UCSD-AML1 (cell line): ENCODE data around the gene ZNF385C.

Experiments used
- DNase-seq: peaks from one replicate; lab custom pipeline; 2025; ENCODE audit not compliant: unreplicated experiment; lab: John Stamatoyannopoulos, UW

ZNF385C gene

DNA sequence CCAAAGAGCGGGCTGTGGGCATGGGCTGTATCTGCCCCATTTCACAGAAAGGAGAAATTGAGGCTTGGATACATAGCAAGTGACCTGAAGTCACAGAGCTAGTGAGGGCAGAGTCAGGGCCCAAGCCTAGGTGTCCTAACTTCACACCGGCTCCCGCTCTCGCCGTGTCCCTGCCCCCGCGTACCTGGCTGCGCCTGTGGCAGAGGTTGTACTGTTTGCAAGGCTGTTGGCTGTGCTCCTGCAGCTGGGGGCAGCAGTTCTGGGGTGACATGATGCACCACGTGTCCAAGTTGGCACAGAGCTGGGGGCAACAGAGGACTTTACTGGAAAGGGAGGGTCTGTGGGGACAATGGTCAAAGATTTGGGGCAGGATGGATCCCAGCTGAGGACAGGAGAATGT, 10.8 kb upstream of the ZNF385C start:
- no peak for DNase-seq

DNA sequence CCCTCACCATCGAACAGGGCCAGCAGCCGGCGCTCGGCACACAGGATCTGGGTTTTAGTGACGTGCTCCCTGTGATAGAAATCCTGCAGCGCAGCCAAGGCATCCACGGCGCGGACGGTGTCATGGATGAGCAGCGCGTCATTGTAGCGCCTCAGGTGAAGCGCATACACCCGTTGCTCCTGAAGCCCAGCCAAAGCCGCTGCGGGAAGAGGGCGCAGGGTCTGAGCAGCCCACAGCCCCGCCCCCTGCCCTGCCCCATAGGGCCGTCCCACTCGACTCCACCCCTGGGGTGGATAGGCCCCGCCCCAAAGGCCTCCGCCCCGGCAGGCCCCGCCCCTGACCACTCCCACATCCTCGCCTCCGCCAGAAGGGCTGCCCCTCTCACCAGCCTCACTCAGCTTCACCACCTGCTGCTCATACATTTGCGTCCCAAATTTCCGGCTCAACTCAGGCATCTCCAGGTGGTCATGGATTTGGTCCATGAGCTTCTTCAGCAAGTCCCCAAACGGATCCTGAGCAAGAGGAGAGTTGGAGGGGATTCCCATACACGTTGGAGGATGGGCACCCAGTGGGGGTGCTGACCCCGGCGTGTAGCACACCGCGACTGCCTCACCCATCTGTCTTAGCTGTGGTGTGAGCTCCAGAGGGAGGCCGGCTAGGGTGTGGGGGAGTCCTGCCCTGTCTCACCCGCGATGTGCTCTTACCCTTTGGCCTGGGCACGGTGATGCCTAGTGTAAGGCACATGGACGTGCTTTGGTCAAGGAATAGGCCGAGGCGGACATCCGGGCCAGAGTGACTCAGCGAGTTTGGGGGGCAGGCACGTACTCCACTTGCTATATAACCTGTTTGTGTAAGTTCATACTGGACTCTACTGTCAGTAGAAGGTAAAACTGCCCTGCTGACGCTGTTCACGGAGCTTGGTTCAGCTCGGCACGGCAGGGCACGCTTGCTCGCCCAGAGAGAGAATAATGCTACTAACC, 9.6 kb upstream of the ZNF385C start:
- DNase-seq, result peak; percentile 60

DNA sequence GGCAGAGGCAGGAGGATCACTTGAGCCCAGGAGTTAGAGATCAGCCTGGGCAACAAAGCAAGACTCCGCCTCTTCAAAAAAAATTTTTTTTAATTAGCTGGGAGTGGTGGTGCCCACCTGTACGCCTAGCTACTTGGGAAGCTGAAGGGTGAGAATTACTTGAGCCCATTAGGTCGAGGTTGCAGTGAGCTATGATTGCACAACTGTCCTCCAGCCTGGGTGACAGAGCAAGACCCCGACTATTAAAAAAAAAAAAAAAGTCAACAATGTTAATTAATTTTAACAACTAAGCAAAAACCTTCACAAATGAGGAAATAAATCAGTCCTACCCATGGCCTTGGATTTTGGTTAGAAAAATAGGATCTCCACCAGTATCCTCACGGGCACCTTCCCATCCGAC, 8.9 kb upstream of the ZNF385C start:
- DNase-seq, result no peak

DNA sequence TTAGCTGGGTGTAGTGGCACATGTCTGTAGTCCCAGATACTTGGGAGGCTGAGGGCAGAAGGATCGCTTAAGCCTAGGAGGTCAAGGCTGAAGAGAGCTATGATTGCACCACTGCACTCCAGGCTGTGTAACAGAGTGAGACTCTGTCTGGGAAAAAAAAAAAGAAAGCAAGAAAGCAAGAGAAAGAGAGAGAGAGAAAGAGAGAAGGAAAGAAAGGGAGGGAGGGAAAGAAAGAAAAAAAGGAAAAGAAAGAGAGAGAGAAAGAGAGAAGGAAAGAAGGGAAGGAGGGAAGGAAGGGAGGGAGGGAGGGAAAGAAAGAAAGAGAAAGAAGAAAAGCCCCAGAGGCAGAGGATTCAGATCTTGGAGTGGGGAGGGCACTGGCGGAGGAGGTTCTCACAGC, 7.7 kb upstream of the ZNF385C start:
- DNase-seq, result no peak

DNA sequence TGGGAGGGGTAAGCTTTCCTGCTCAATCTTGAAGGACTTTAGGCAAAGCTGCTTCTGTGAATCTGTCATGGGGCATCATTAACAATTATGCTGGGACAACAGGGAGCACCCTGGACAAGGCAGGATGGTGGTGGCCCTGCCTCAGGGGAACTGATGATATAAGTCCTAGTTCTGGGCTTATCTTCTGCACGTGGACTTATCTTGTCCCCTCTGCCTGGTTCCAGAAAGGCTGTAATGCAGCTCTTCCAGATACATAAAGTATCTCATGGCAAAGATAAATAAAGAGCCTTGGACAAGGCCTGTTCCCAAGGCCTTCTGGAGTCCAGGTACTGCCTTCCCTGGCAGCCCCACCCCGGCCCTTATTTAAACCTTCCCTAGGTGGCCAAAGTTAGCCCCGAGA, 6.0 kb upstream of the ZNF385C start:
- DNase-seq, result no peak

DNA sequence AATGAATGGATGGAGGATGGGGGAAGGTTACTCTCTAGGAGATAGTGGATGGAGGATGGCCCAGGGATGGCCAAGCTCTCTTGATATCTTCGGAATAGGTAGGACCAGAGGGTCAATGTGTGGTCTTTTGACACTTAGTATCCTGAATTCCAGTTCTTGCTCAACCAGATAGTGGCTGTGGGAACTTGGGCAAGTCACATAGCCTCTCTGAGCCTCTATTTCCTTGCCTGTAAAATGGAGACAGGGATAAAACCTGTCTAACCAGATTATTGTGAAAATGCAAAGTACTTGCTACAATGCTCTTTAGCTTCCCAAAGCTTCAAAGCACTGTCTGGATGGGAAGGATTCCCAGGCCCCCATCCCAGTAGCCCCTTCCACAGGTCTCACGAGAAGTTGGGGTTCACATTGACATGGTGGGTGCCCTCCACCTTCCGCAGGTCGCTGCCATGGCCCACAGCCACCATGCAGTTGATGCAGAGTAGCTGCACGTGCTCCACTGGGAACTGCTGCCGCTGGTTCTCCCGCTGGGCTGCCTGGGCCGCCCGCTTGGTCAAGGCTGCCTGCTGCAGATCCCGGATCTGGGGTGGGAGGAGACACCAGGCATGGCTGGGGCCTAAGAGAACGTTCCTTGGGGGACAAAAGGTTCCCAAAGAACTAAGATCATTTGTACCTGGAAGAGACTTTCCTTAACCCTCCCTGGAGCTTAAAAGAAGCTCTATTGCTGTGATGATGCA, 5.1 kb upstream of the ZNF385C start:
- DNase-seq, result no peak

DNA sequence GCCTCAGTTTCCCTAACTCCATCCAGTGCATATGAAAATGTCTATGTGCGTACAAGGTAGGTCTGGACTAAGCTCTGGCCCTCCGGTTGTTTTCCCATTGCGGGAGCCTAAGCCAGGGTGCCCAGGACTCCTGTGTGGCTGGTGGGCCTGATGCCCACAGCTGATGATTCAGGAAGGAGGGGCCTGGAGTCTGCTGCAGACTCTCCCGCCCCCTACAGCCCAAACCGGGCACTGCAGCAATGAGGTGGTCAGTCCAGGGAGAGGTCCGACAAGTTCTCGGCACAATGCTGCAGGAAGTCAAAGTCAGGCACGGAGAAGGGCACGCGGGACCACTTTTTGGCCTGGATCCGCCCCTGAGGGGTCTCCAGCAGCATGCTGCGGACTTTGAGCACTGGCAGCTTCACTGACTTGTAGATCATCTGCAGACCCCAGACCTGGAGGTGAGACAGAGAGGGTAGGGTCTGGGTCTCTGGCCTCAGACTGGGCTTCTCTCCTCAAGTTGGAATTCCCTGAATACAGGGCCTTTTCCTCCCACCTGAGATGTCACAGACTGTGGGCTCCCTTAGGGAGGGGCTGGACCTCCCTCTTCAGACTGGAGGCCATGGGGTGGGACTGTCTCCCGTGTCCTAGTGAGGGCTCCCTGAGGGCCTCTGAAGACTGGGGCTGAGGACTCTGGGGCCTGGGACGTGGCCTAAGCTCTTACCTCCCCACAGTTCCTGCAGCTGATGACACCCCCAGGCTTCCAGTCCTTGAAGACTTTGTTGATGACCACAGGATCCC, 3.4 kb upstream of the ZNF385C start:
- DNase-seq, result peak; percentile 79

DNA sequence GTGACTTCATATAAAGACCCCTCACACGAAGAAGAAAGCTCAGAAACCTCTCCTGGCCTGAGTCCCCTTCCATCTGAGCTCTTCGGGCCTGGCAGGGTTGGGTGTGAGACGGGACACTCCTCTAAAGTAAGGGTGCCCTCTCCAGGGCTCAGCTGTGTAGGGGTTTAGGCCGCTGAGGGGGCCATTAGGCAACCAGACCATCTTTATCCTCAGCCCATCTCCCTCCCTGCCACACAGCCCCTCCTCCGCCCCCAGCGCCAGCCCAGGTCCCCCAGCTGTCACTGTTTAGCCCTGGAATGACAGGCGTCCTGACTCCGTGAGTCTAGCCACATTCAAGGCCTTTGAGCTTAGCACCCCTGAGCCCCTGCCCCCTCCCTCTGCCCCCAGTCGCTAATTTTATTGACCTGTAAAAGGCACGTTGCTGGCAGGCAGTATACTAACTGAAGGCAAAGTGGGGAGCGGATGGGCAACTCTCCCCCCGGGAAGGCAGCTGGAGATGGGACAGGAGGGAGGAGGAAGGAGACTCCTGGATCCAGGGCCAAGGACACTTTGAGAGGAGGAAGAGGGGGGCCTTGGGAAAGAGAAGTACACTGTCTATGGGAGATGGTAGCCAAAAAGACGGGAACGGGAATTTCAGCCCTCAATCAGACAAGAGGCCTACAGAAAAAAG, 592 bp upstream of the ZNF385C start:
- DNase-seq, result no peak

DNA sequence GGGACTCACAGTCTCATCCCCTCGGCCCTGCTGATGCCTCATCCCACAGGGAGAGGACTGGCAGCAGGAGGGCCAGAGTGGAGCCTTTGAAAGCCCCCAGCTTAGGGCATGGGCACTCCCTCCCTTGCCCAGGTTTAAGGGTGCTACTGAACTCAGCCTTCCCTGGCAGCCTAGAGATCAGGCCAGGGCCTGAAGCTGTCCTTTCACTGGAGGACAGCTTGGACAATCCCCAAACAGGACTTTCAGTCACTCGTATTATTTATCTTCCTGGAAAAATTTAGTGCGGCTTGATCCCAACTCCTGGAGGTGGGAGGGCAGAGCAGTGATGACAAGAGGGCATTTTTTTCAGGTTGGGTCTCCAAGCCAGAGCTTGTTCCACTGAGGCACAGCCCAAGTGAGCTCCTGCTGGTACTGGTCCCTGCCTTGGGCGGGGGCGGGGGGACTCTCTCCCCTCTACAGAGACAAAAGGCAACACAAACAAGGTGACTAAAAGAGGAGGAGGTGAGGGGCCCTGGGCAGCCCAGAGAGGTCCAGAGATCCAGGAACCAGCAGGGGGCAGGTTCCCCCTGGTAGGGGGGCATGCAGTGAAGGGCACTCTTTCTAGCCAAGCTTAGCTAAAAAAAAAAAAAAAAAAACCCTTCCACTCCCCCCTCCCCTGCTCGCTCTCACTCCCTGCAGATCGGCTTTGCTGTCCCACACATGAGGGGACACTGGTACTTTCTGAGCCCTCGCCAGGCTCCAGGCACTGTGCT, 1.7 kb downstream of the ZNF385C start:
- no peak for DNase-seq

DNA sequence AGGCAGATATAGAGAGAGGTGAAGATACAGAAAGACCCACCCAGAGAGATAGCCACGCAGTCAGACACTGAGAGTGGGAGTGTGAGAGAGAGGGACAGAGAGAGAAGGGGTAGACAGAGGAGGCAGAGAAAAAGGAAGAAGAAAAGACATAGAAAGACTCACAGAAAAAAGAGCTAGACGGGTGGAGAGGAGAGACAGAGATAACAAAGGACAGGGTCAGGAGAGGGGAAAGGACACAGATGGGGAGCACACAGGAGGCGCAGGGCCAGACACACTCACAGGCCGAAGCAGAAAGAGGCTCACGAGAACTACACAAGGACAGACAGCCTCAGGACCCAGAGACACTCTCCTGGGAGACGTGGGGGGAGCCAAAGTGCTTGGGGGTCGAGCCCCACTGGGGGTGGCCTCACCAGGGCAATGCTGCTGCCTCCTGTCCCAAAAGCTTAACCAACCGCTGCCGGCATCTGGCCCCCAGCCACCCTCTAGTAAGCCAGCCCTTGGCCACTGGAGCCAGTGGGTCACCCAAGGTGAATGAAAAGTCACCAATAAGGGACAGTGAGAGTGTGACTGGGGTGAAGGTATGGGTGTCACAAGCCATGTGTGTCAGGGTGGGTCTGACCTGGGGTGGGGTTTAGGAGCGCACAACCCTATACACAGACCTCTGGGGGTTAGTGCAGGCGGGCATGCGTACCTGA, 3.8 kb downstream of the ZNF385C start:
- DNase-seq, result no peak

DNA sequence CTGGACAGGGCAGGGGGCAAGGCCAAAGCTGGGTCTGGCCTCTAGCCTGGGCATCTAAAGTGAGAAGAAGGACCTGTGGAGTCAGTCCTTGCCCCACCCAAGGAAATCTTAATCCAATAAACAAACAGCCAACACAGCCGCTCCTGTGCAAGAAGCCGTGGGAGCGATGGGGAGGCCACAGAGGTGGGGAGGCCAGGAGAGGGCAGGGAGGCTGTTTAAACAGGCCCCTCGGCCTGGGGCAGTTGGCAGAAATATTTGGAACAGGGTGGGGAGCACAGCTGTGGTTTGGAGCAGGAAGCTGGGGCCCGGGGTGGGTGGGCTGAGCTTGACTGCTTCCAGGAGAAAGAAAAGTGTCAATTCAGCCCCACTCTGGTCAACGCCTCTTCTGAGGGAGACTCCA, 5.3 kb downstream of the ZNF385C start:
- DNase-seq, result no peak

DNA sequence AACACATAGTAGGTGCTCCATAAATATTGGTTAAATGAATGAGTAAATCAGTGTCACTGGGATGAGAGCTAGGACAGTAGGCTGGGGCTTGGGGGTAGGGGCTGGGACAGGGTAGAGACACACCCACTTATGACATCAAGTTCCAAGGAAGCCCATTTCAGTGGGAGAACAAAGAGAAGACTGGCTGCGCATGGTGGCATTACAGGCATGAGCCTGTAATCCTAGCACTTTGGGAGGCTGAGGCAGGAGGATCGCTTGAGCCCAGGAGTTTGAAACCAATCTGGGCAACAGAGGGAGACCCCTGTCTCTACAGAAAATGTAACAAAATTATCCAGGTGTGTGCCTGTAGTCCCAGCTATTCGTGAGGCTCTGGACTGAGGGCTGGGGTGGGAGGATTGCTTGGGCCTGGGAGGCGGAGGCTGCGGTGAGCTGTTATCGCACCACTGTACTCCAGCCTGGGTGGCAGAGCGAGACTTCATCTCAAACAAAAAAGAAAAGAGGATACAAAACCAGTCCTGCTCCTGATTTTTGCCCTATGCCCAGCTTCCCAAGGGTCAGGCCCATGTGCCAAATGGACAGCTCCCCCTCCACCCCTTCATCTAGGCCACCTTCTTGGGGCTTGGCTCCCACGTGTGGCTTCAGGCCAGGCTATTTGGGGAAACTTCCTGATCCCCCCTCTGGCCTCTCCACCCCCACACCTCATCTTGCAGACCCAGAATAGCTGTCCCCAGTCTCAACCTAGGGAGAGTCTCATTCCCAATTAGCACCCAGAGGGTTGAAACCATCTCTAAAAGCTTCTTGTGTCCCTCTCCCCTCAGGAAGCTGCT, 7.1 kb downstream of the ZNF385C start:
- no peak for DNase-seq

DNA sequence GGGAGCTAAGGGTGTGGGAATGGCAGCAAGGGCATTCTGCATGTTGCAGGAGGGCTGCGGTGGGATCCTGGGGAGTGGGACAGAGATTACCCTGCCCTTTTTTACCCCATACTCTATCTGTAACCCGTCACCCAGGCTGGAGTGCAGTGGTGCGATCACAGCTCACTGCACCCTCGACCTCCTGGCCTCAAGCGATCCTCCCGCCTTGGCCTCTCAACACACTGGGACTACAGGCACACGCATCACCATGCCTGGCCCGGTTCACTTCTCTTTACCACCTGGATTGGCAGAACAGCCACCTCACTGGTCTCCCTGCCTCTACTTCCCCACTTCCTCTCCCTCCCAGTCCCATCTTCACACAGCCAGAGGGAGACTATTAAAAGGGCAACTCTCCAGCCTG, 9.5 kb downstream of the ZNF385C start:
- no peak for DNase-seq

DNA sequence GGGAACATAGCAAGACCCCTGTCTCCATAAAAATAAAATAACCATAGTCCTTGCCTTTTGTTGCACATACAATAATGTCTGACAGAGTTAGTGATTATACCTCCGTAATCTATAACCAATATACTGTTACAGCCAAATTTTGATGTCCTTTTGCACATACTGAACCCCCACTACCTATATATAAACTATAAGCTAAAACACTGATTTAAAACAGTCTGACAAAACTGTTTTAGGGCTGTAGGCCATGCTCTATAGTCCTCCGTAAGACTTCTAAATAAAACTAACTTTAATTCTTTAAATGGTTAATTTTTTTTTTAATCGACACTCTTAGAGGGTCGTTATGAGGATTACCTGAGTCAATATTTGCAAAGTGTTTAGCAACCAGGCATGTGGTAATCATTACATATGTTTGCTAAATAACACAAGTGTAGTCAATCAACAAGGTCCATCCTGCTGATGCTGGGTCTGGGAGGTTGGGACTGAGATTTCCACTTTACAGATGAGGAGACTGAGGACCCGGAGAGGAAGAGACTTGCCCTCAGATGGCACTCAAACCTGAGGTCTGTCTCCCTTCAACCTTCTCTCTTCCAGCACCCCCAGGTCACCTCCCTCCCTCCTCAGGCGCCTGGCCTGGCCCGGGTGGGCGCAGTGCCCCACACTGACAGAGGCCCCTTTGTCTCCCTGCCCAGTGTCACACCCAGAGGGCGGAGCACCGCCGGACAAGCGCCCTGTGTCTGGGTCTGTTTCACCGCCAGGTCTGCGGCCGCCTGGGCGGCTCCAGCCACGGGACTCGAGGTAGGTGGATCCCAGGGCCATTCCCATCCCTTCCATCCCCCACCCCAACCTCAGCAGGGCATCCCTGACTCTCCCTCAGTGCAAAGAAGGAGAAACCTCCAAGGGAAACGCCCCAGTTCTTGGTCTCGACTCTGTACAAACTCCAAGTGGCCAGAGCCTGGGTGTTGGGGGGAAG, 10.3 kb downstream of the ZNF385C start:
- no peak for DNase-seq

DNA sequence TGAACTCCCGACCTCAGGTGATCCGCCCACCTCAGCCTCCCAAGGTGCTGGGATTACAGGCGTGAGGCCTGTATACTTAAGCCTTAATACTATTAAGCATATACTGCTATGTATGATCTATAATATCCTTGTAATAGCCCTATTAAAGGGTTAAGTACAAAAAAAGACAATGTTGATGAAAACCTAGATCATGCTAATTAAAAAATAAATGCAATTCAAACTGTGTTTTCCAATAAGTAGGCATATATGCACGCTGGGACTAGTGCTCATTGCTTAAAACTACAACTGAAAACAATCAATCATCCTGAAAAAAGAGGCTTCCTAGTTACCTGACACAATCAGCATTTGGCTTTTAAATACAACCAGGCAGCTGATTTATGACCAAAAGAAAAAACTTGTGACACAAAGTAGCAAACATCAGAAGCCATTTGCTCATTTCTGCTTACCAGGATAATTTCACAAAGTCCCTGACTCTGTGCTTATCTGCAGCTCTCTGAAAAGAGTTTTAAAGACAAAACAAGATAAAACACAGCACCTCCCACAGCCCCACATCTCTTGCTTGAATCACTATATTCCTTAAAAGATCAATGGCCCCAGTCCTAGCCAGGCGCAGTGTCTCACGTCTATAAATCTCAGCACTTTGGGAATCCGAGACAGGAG, 11.1 kb downstream of the ZNF385C start:
- no peak for DNase-seq

DNA sequence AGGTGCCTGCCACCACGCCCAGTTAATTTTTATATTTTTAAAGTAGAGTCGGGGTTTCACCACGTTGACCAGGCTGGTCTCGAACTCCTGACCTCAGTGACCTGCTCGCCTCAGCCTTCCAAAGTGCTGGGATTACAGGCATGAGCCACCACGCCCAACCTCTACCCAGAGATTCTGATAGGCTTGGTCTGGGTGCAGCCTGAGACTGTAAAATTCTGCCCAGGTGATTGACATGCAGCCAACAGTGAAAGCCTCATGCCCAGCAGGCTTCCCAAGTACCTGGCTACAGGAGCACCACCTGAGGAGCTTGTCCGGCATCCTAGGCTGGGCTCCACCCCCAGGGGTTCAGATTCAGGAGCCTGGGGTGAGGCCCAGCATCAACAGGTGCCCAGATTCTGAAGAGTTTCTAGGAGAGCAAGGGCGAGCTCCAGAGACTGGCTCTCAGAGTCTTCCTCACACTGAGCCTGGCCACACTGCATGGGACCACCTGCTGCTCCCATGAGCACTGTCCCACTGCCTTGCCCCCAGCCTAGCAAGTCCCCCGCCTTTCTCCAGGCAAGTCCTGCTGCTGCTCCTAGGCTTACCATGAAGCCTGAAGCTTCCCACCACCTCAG, 16.6 kb downstream of the ZNF385C start:
- no peak for DNase-seq

DNA sequence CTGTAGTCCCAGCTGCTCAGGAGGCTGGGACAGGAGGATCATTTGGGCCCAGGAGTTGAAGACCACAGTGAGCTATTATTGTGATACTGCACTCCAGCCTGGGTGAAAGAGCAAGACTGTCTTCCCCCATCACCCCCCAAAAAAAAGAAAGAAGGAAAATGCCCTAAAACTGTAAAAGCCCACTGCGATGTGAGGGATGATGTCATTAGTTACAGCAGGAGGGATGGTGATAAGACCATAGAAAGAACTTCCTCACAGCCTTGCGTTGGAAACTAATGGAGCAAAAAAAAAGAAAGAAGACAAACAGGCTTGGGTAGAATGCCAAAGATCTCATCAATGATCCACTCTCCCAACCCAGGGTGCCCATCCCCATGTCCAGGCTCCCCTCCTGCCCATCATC, 18.7 kb downstream of the ZNF385C start:
- no peak for DNase-seq
